ENCODE measurements around the gene NUP37. TPM values are rescaled to one million over a fixed set of nuclear protein-coding genes. Genes with fewer than 3 reads are reported as not detected.

NUP37 gene
- total and polyA plus RNA-seq, 5 experiments from 2014 or later = 20.4 to 34.4 (median 23.0) TPM

Other genes starting within 250 kb of the NUP37 start
- gene DRAM1, start 242.5 kb downstream of the NUP37 start, total RNA-seq = 1 to 10 TPM; 1.6 to 3.3 TPM
- 1 to 10 TPM; 1.2 to 1.8 (median 1.5) TPM for gene DRAM1, start 242.5 kb downstream of the NUP37 start, polyA plus RNA-seq
- gene WASHC3, start 58.1 kb downstream of the NUP37 start, total RNA-seq = 10 to 100 TPM; 54.3 to 57.0 TPM
- gene WASHC3, start 58.1 kb downstream of the NUP37 start, polyA plus RNA-seq = 10 to 100 TPM; 89.3 to 97.2 (median 93.4) TPM
- 1 to 10 TPM; 1.3 to 1.8 TPM for gene PARPBP, start 69 bp upstream of the NUP37 start, total RNA-seq
- gene PARPBP, start 69 bp upstream of the NUP37 start, polyA plus RNA-seq = 1 to 10 TPM; 1.2 to 2.1 (median 1.9) TPM
- not detected for gene PMCH, start 77.7 kb upstream of the NUP37 start, total RNA-seq
- gene PMCH, start 77.7 kb upstream of the NUP37 start, polyA plus RNA-seq = not detected

All from naive thymus-derived CD8-positive, alpha-beta T cell (primary cell).